Activated CD8-positive, alpha-beta memory T cell treated with anti-CD3 and anti-CD28 coated beads for 4 hours (primary cell): ENCODE results near the gene ENPP6.
"Not testable (repeated sequence)": the region's sequence is repeated elsewhere in the genome, so short reads cannot be mapped to it uniquely, and the experiment has no call there.

Source experiments
- DNase-seq, 2 donors: peaks; one replicate each; pipeline ENCODE4 v3.0.0-alpha.2; 2020; ENCODE audit warnings: low read depth in 2 of 2

Gene ENPP6

GRCh38 chr4:184235526-184235925 lies 17.9 kb upstream of the ENPP6 start:
- no peak for DNase-seq

GRCh38 chr4:184234155-184234554 lies 16.5 kb upstream of the ENPP6 start:
- DNase-seq: no peak

GRCh38 chr4:184232975-184233374 lies 15.3 kb upstream of the ENPP6 start:
- DNase-seq: no peak

GRCh38 chr4:184232202-184232601 lies 14.5 kb upstream of the ENPP6 start:
- no peak for DNase-seq

- DNase-seq: no peak
Measured at GRCh38 chr4:184231573-184231972, 13.9 kb upstream of the ENPP6 start.

- DNase-seq: no peak
Measured at GRCh38 chr4:184228056-184228705, 10.5 kb upstream of the ENPP6 start.

GRCh38 chr4:184216515-184216914 lies 1.2 kb downstream of the ENPP6 start:
- DNase-seq: no peak

GRCh38 chr4:184215709-184216328 lies 1.9 kb downstream of the ENPP6 start:
- no peak for DNase-seq

GRCh38 chr4:184214931-184215330 lies 2.7 kb downstream of the ENPP6 start:
- DNase-seq: no peak

- DNase-seq: not testable (repeated sequence)
Measured at GRCh38 chr4:184207734-184208607, 9.7 kb downstream of the ENPP6 start.

- no peak for DNase-seq
Measured at GRCh38 chr4:184205243-184205642, 12.4 kb downstream of the ENPP6 start.

- no peak for DNase-seq
Measured at GRCh38 chr4:184203300-184203699, 14.4 kb downstream of the ENPP6 start.

- no peak for DNase-seq
Measured at GRCh38 chr4:184201179-184201578, 16.5 kb downstream of the ENPP6 start.

GRCh38 chr4:184200296-184200695 lies 17.4 kb downstream of the ENPP6 start:
- DNase-seq: no peak

- DNase-seq: no peak
Measured at GRCh38 chr4:184199780-184200179, 17.9 kb downstream of the ENPP6 start.

- no peak for DNase-seq
Measured at GRCh38 chr4:184198190-184198589, 19.5 kb downstream of the ENPP6 start.

GRCh38 chr4:184197536-184198082 lies 20.1 kb downstream of the ENPP6 start:
- no peak for DNase-seq

- DNase-seq: no peak
Measured at GRCh38 chr4:184196730-184197385, 20.8 kb downstream of the ENPP6 start.

- no peak for DNase-seq
Measured at GRCh38 chr4:184193556-184194525, 23.8 kb downstream of the ENPP6 start.

- DNase-seq: no peak
Measured at GRCh38 chr4:184192933-184193332, 24.7 kb downstream of the ENPP6 start.

GRCh38 chr4:184191267-184191666 lies 26.4 kb downstream of the ENPP6 start:
- DNase-seq: no peak
